Measurements from ENCODE around the gene CYB5R2. TPM values are rescaled to one million over a fixed set of nuclear protein-coding genes. Genes with fewer than 3 reads are reported as not detected.

The CYB5R2 gene
- polyA plus RNA-seq, 2 of the 4 experiments (the other 2 are of a cell fraction), result 2.4 to 6.3 TPM

GRCh38 chr11:7667460-7667859, 5.8 kb downstream of the CYB5R2 start:
- no peak overlapping the region for H3K4me2 ChIP-seq
- POLR2A ChIA-PET, result no interaction called here
- ATAC-seq, result no peak
- no peaks in the 10 kb centered on the region for H3K9me3 ChIP-seq
- TF ChIP-seq NFE2L2 (conservative IDR thresholded peaks at IDR 0.05; ENCODE audit: low read length) (no peak), CEBPB (IDR thresholded peaks at IDR 0.05) (no peak), USF2 (IDR thresholded peaks at IDR 0.05) (no peak), NPAS2 (CRISPR knock-in tag; IDR thresholded peaks at IDR 0.05; ENCODE audit: borderline replicate concordance) (no peak), ATOH8 (CRISPR knock-in tag; IDR thresholded peaks at IDR 0.05; ENCODE audit: low read depth) (no peak), FOSL2 (IDR thresholded peaks at IDR 0.05) (no peak), FOSL2 (CRISPR knock-in tag; IDR thresholded peaks at IDR 0.05) (no peak), POLR2AphosphoS2 (conservative IDR thresholded peaks at IDR 0.05; ENCODE audit: low read length) (no peak), CHD4 (IDR thresholded peaks at IDR 0.05; ENCODE audit: borderline replicate concordance) (no peak), CBX8 (IDR thresholded peaks at IDR 0.05) (no peak), POLR2A (IDR thresholded peaks at IDR 0.05; ENCODE audit: low read length) (no peak), ZSCAN20 (CRISPR knock-in tag; IDR thresholded peaks at IDR 0.05) (no peak), JUNB (IDR thresholded peaks at IDR 0.05) (no peak), CBX2 (IDR thresholded peaks at IDR 0.05; ENCODE audit: borderline replicate concordance, low read depth) (no peak), PBX3 (IDR thresholded peaks at IDR 0.05) (no peak), KDM1A (IDR thresholded peaks at IDR 0.05; ENCODE audit: low read depth) (no peak), HOXB5 (CRISPR knock-in tag; IDR thresholded peaks at IDR 0.05) (no peak)
- TF ChIP-seq, protein P1, sequence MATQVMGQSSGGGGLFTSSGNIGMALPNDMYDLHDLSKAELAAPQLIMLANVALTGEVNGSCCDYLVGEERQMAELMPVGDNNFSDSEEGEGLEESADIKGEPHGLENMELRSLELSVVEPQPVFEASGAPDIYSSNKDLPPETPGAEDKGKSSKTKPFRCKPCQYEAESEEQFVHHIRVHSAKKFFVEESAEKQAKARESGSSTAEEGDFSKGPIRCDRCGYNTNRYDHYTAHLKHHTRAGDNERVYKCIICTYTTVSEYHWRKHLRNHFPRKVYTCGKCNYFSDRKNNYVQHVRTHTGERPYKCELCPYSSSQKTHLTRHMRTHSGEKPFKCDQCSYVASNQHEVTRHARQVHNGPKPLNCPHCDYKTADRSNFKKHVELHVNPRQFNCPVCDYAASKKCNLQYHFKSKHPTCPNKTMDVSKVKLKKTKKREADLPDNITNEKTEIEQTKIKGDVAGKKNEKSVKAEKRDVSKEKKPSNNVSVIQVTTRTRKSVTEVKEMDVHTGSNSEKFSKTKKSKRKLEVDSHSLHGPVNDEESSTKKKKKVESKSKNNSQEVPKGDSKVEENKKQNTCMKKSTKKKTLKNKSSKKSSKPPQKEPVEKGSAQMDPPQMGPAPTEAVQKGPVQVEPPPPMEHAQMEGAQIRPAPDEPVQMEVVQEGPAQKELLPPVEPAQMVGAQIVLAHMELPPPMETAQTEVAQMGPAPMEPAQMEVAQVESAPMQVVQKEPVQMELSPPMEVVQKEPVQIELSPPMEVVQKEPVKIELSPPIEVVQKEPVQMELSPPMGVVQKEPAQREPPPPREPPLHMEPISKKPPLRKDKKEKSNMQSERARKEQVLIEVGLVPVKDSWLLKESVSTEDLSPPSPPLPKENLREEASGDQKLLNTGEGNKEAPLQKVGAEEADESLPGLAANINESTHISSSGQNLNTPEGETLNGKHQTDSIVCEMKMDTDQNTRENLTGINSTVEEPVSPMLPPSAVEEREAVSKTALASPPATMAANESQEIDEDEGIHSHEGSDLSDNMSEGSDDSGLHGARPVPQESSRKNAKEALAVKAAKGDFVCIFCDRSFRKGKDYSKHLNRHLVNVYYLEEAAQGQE (IDR thresholded peaks at IDR 0.05), result no peak
- TF ChIP-seq, protein P2, sequence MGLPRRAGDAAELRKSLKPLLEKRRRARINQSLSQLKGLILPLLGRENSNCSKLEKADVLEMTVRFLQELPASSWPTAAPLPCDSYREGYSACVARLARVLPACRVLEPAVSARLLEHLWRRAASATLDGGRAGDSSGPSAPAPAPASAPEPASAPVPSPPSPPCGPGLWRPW (IDR thresholded peaks at IDR 0.05), result no peak
- H3K4me3 ChIP-seq, result no peak overlapping the region
- peaks cover 4% of the 10 kb centered on the region; the same call in 2 of the 3 replicates for H3K4me1 ChIP-seq
- CTCF ChIA-PET, result interaction anchor here (1.1 to 10.6 kb wide), 8 partner anchors 18 to 913 kb away, joined by 3 to 209 read pairs (median 9); partner anchors contain the start of gene PPFIBP2
- no peak overlapping the region for H3K27ac ChIP-seq
- no peak for DNase-seq (ENCODE audit: low read depth in 1 of 2, low spot score in 1 of 2)
- no peak for FAIRE-seq
- WGBS (ENCODE audit: missing lambda C conversion rate), result 89% methylated on average over 2 of the region's 2 CpGs

DNA sequence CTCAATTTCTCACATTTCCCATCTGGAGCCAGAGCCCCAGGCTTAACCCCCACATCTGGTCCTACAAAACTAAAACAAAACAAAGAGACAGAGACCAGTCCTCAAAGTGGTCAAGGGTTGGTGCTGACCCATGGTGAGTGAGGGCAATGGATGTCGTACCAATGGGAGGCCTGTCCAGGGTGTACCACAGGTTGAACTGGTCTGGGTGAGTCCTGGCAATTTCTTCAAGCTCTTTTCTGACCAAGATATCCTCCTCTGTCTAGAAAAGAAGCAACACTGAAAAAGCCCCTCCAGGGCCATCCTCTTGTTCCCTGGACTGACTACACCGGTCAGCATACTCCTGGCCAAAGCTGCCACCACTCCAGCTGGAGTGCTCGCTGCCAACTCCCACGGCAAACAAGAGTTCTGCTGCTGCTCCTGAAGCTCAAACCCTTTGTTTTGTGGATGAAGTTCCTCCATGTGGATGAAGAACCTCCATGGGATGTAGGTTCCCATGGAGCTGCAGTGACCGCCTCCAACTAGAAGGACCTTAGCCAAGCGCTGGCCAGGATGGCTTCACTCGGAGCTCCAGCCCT, 6.9 kb downstream of the CYB5R2 start:
- Histone ChIP-seq H3K9me3 (no peaks in the 10 kb centered on the region), H3K4me3 (no peak overlapping the region), H3K4me1 (peaks cover 4% of the 10 kb centered on the region; the same call in 2 of the 3 replicates), H3K4me2 (no peak overlapping the region), H3K27ac (no peak overlapping the region)
- CTCF ChIA-PET, result interaction anchor here (0.5 to 10.6 kb wide), 39 partner anchors 10 to 522 kb away, joined by 3 to 209 read pairs (median 7); partner anchors contain the start of gene PPFIBP2
- TF ChIP-seq SREBF2 (IDR thresholded peaks at IDR 0.05) (no peak), NR3C1 (IDR thresholded peaks at IDR 0.05) (no peak), MAFK (IDR thresholded peaks at IDR 0.05; ENCODE audit: partially characterized antibody) (no peak), HDAC2 (IDR thresholded peaks at IDR 0.05) (no peak), JUNB (IDR thresholded peaks at IDR 0.05) (no peak), ZSCAN20 (CRISPR knock-in tag; IDR thresholded peaks at IDR 0.05) (no peak), RAD21 (conservative IDR thresholded peaks at IDR 0.05 in 1 of 2, IDR thresholded peaks at IDR 0.05 in 1 of 2) (no peak), CHD2 (IDR thresholded peaks at IDR 0.05; ENCODE audit: low read length, partially characterized antibody) (no peak), POLR2AphosphoS2 (conservative IDR thresholded peaks at IDR 0.05; ENCODE audit: low read length) (no peak), POLR2A (IDR thresholded peaks at IDR 0.05; ENCODE audit: low read length) (no peak)
- POLR2A ChIA-PET, result interaction anchor here (1.5 kb wide), 1 partner anchor 91 kb away, joined by 4 read pairs; no protein-coding TSS in a partner anchor
- 91% methylated on average over 6 of the region's 7 CpGs for WGBS (ENCODE audit: missing lambda C conversion rate)
- no peak for FAIRE-seq
- DNase-seq (ENCODE audit: low read depth in 1 of 2, low spot score in 1 of 2), result no peak
- no peak for ATAC-seq

All from A549 (cell line).